Measurements from ENCODE around the gene CCR3.
"Not testable (repeated sequence)": the region's sequence is repeated elsewhere in the genome, so short reads cannot be mapped to it uniquely, and the experiment has no call there.

CCR3 gene

GRCh38 chr3:46242120-46242519 lies at the start of gene CCR3:
Gene CCR3 (plus strand): TSS chr3:46242460. CDS start chr3:46265159, 22,699 bp downstream.
- no peaks in the 10 kb centered on the region for H3K36me3 Mint-ChIP-seq
- peaks cover 15% of the 10 kb centered on the region for H3K4me1 Mint-ChIP-seq
- H3K4me3 Mint-ChIP-seq, result no peak within 1 kb of the TSS
- DNase-seq (ENCODE audit: low spot score in 2 of 2) (no peak), ATAC-seq (no peak)
- H3K9me3 Mint-ChIP-seq, result no peaks in the 10 kb centered on the region
- H3K27ac Mint-ChIP-seq, result no peak within 1 kb of the TSS

GRCh38 chr3:46192939-46193338 lies 49.3 kb upstream of the CCR3 start:
- Mint-ChIP-seq H3K27ac (no peak overlapping the region), H3K36me3 (no peaks in the 10 kb centered on the region), H3K9me3 (peaks cover 15% of the 10 kb centered on the region), H3K4me1 (peaks cover 17% of the 10 kb centered on the region), H3K4me3 (no peak overlapping the region)
- DNase-seq (ENCODE audit: low spot score in 2 of 2) (no peak), ATAC-seq (no peak)

GRCh38 chr3:46193436-46193835 lies 48.8 kb upstream of the CCR3 start:
- peaks cover 19% of the 10 kb centered on the region for H3K9me3 Mint-ChIP-seq
- no peaks in the 10 kb centered on the region for H3K36me3 Mint-ChIP-seq
- no peak overlapping the region for H3K4me3 Mint-ChIP-seq
- DNase-seq (ENCODE audit: low spot score in 2 of 2), result no peak
- no peak for ATAC-seq
- H3K27ac Mint-ChIP-seq, result no peak overlapping the region
- peaks cover 12% of the 10 kb centered on the region for H3K4me1 Mint-ChIP-seq

- H3K27ac Mint-ChIP-seq, result peak overlapping the region; percentile 48
- H3K4me3 Mint-ChIP-seq, result no peak overlapping the region
- DNase-seq (ENCODE audit: low spot score in 2 of 2) (no peak), ATAC-seq (no peak)
- H3K9me3 Mint-ChIP-seq, result peaks cover 21% of the 10 kb centered on the region
- H3K36me3 Mint-ChIP-seq, result peaks cover 5% of the 10 kb centered on the region
- H3K4me1 Mint-ChIP-seq, result peaks cover 13% of the 10 kb centered on the region
Measured at GRCh38 chr3:46194868-46195553, 47.2 kb upstream of the CCR3 start.

GRCh38 chr3:46196261-46196957 lies 45.9 kb upstream of the CCR3 start:
- ATAC-seq, result no peak
- peaks cover 21% of the 10 kb centered on the region for H3K9me3 Mint-ChIP-seq
- H3K36me3 Mint-ChIP-seq, result peaks cover 9% of the 10 kb centered on the region
- H3K27ac Mint-ChIP-seq, result no peak overlapping the region
- no peak for DNase-seq (ENCODE audit: low spot score in 2 of 2)
- peaks cover 19% of the 10 kb centered on the region for H3K4me1 Mint-ChIP-seq
- no peak overlapping the region for H3K4me3 Mint-ChIP-seq

- peaks cover 35% of the 10 kb centered on the region for H3K4me1 Mint-ChIP-seq
- ATAC-seq (no peak), DNase-seq (ENCODE audit: low spot score in 2 of 2) (no peak)
- no peak overlapping the region for H3K4me3 Mint-ChIP-seq
- H3K36me3 Mint-ChIP-seq, result peaks cover 37% of the 10 kb centered on the region
- no peak overlapping the region for H3K27ac Mint-ChIP-seq
- H3K9me3 Mint-ChIP-seq, result peaks cover 6% of the 10 kb centered on the region
Measured at GRCh38 chr3:46200211-46200610, 42.0 kb upstream of the CCR3 start.

- H3K4me3 Mint-ChIP-seq, result no peak overlapping the region
- DNase-seq (ENCODE audit: low spot score in 2 of 2), result no peak
- peaks cover 41% of the 10 kb centered on the region for H3K4me1 Mint-ChIP-seq
- peaks cover 5% of the 10 kb centered on the region for H3K9me3 Mint-ChIP-seq
- ATAC-seq, result no peak
- no peak overlapping the region for H3K27ac Mint-ChIP-seq
- H3K36me3 Mint-ChIP-seq, result peaks cover 37% of the 10 kb centered on the region
Measured at GRCh38 chr3:46200790-46201189, 41.5 kb upstream of the CCR3 start.

GRCh38 chr3:46202535-46202934 lies 39.7 kb upstream of the CCR3 start:
- peaks cover 37% of the 10 kb centered on the region for H3K36me3 Mint-ChIP-seq
- peaks cover 57% of the 10 kb centered on the region for H3K4me1 Mint-ChIP-seq
- ATAC-seq (no peak), DNase-seq (ENCODE audit: low spot score in 2 of 2) (no peak)
- H3K9me3 Mint-ChIP-seq, result peaks cover 5% of the 10 kb centered on the region
- H3K27ac Mint-ChIP-seq, result no peak overlapping the region
- H3K4me3 Mint-ChIP-seq, result no peak overlapping the region

- H3K36me3 Mint-ChIP-seq, result peaks cover 45% of the 10 kb centered on the region
- H3K4me3 Mint-ChIP-seq, result no peak overlapping the region
- no peaks in the 10 kb centered on the region for H3K9me3 Mint-ChIP-seq
- H3K4me1 Mint-ChIP-seq, result peaks cover 68% of the 10 kb centered on the region
- ATAC-seq, result no peak
- peak overlapping the region; percentile 40 for H3K27ac Mint-ChIP-seq
- no peak for DNase-seq (ENCODE audit: low spot score in 2 of 2)
Measured at GRCh38 chr3:46203681-46204080, 38.6 kb upstream of the CCR3 start.

GRCh38 chr3:46205286-46205960 lies 36.8 kb upstream of the CCR3 start:
- Mint-ChIP-seq H3K4me3 (peak overlapping the region; percentile 64), H3K4me1 (peaks cover 81% of the 10 kb centered on the region)

GRCh38 chr3:46206282-46207015 lies 35.8 kb upstream of the CCR3 start:
- Mint-ChIP-seq H3K4me3 (peak overlapping the region; percentile 64), H3K9me3 (no peaks in the 10 kb centered on the region), H3K4me1 (peaks cover 79% of the 10 kb centered on the region), H3K27ac (peak overlapping the region; percentile 91), H3K36me3 (peaks cover 36% of the 10 kb centered on the region)
- ATAC-seq (no peak), DNase-seq (ENCODE audit: low spot score in 2 of 2) (peak in 1 of 2 donors; percentile 49)

More at GRCh38 chr3:46205286-46205960, 36.8 kb upstream of the CCR3 start:
- peaks cover 40% of the 10 kb centered on the region for H3K36me3 Mint-ChIP-seq
- H3K27ac Mint-ChIP-seq, result peak overlapping the region; percentile 80
- no peaks in the 10 kb centered on the region for H3K9me3 Mint-ChIP-seq
- peak in 1 of 2 donors; percentile 46 for DNase-seq (ENCODE audit: low spot score in 2 of 2)
- no peak for ATAC-seq

- peak overlapping the region; percentile 91 for H3K27ac Mint-ChIP-seq
- ATAC-seq, H3K9me3 Mint-ChIP-seq: not testable (repeated sequence)
- DNase-seq (ENCODE audit: low spot score in 2 of 2), result peak in 1 of 2 donors; percentile 45
- H3K36me3 Mint-ChIP-seq, result peaks cover 25% of the 10 kb centered on the region
- peaks cover 76% of the 10 kb centered on the region for H3K4me1 Mint-ChIP-seq
- peak overlapping the region; percentile 64 for H3K4me3 Mint-ChIP-seq
Measured at GRCh38 chr3:46207514-46207913, 34.7 kb upstream of the CCR3 start.

GRCh38 chr3:46208167-46208704 lies 34.0 kb upstream of the CCR3 start, which contains the start of gene CCR1:
Gene CCR1 (minus strand): TSS chr3:46208313. CDS start chr3:46204313, 4,000 bp downstream.
- peak within 1 kb of the TSS; percentile 91 for H3K27ac Mint-ChIP-seq
- H3K9me3 Mint-ChIP-seq, result no peaks in the 10 kb centered on the region
- ATAC-seq, result peak; percentile 82
- DNase-seq (ENCODE audit: low spot score in 2 of 2), result peak; percentile 54 to 86
- peaks cover 73% of the 10 kb centered on the region for H3K4me1 Mint-ChIP-seq
- peaks cover 18% of the 10 kb centered on the region for H3K36me3 Mint-ChIP-seq
- peak within 1 kb of the TSS; percentile 64 for H3K4me3 Mint-ChIP-seq

GRCh38 chr3:46209053-46209452 lies 33.2 kb upstream of the CCR3 start:
- H3K4me1 Mint-ChIP-seq, result peaks cover 64% of the 10 kb centered on the region
- H3K27ac Mint-ChIP-seq, result peak overlapping the region; percentile 91
- H3K4me3 Mint-ChIP-seq, result peak overlapping the region; percentile 64
- no peaks in the 10 kb centered on the region for H3K9me3 Mint-ChIP-seq
- H3K36me3 Mint-ChIP-seq, result peaks cover 10% of the 10 kb centered on the region
- ATAC-seq, result peak; percentile 59
- no peak for DNase-seq (ENCODE audit: low spot score in 2 of 2)

All from stimulated activated effector memory CD8-positive, alpha-beta T cell treated with anti-CD3 and anti-CD28 coated beads, Interleukin-12 subunit alpha, Interleukin-12 subunit beta, amount 100 ng/mL, for 72 hours (primary cell).